Left lung (tissue), 10 donors: ENCODE results near the gene C4BPA. TPM values are rescaled to one million over a fixed set of nuclear protein-coding genes. Genes with fewer than 3 reads are reported as not detected.

ENCODE experiments used
- ATAC-seq: fragments of 200-7000 bp; cut with Tn5 transposase; one replicate; pipeline ENCODE4 v1.9.1; 2020; ENCODE audit warnings: moderate library complexity
- DNase-seq, 4 donors: peaks; one replicate each; pipeline ENCODE4 v3.0.0-alpha.2; 2013 to 2020
- H3K27ac ChIP-seq, 2 donors: fragments of 200-600 bp; sonication (generic) in 1 of 2; one replicate each; pipeline versions ENCODE4 v1.5.0 to v1.8.0; 2020 to 2021
- H3K27me3 ChIP-seq, 2 donors: fragments of 200-600 bp; sonication (generic) in 1 of 2; one replicate each; pipeline versions ENCODE4 v1.5.0 to v1.8.0; 2020 to 2021
- H3K36me3 ChIP-seq, 2 donors: fragments of 200-600 bp; sonication (generic) in 1 of 2; one replicate each; pipeline versions ENCODE4 v1.5.0 to v1.8.0; 2020 to 2021
- H3K4me1 ChIP-seq, 2 donors: fragments of 200-600 bp; one replicate each; pipeline ENCODE4 v1.8.0; 2021
- H3K4me3 ChIP-seq, 2 donors: fragments of 200-600 bp; sonication (generic) in 1 of 2; one replicate each; pipeline versions ENCODE4 v1.5.0 to v1.8.0; 2020 to 2021; ENCODE audit warnings: mild to moderate bottlenecking in 1 of 2
- H3K9me3 ChIP-seq, 2 donors: fragments of 200-600 bp; sonication (generic) in 1 of 2; one replicate each; pipeline versions ENCODE4 v1.5.0 to v1.8.0; 2020 to 2021
- intact Hi-C, 2 donors: fragments of 100-400 bp; cut with DNase I; formaldehyde crosslinking; loops; one replicate each; pipeline versions ENCODE4 v1.11.2 to v1.14.2; 2022
- polyA plus RNA-seq, 6 donors: library from polyadenylated mRNA; unstranded; fragments of 120-200 nt; gene quantifications; one replicate each; pipeline ENCODE4 v1.2.1, GENCODE V29; 2013; ENCODE audit not compliant: insufficient read length in 6 of 6
- total RNA-seq, 2 donors: library from RNA; stranded (reverse); fragmentation: NEBNext Ultra II Directional; extraction: Animal tissue kit (Norgen Biotek cat#: 25700); gene quantifications; one replicate each; pipeline ENCODE4 v1.2.1, GENCODE V29; 2021
- TF ChIP-seq, protein P1 (sequence below), 2 donors: fragments of 200-600 bp; sonication (generic) in 1 of 2; IDR thresholded peaks; one replicate each; pipeline versions ENCODE4 v1.5.0 to v1.8.0; 2021; ENCODE audit warnings: antibody characterized with exemption in 2 of 2
- donor health status: DM: no; HTN: yes; CAD: no.
- donor health status: DM: no; HTN: no; CAD: no.

Gene C4BPA
- total and polyA plus RNA-seq, 8 donors: 0.31 to 32.1 (median 0.64) TPM

DNA sequence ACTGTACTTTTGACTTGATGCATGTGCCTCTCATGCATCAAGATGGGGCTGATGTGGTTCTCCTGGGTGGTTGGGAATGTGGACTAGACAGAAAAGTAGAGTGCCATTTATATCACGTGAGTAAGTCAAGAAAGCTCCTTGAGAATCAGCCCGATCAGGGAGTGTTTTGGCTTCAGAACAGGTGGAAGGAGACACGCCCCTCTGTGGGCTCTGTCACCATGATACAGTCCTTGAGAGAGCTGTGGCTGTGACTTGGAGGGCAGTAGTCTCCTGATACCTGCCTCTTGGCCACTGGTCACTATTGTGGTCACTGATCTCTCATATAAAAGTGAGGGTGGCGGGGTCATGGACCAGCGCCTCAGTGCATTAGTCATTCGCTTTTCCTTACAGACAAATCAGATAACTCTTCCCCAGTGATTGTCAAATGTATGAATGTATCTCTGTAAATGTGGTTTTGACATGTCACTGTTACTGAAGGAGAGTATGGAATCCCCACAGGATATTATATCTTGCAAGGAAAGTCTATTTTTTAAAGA lies 24.3 kb upstream of the C4BPA start:
- TF ChIP-seq, protein P1, sequence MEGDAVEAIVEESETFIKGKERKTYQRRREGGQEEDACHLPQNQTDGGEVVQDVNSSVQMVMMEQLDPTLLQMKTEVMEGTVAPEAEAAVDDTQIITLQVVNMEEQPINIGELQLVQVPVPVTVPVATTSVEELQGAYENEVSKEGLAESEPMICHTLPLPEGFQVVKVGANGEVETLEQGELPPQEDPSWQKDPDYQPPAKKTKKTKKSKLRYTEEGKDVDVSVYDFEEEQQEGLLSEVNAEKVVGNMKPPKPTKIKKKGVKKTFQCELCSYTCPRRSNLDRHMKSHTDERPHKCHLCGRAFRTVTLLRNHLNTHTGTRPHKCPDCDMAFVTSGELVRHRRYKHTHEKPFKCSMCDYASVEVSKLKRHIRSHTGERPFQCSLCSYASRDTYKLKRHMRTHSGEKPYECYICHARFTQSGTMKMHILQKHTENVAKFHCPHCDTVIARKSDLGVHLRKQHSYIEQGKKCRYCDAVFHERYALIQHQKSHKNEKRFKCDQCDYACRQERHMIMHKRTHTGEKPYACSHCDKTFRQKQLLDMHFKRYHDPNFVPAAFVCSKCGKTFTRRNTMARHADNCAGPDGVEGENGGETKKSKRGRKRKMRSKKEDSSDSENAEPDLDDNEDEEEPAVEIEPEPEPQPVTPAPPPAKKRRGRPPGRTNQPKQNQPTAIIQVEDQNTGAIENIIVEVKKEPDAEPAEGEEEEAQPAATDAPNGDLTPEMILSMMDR (IDR thresholded peaks at IDR 0.05): no peak
- no peak for DNase-seq
- peak; percentile 41 for ATAC-seq
- no peak overlapping the region for H3K4me3 ChIP-seq
- H3K4me1 ChIP-seq: peaks cover 0 to 34% of the 10 kb centered on the region in 2 donors
- intact Hi-C loops: loop anchor here in 1 of 2 donors (10.0 kb wide), 1 partner anchor 325 kb away; no protein-coding TSS in a partner anchor
- H3K36me3 ChIP-seq: peaks cover 0 to 28% of the 10 kb centered on the region in 2 donors
- no peaks in the 10 kb centered on the region for H3K9me3 ChIP-seq
- no peak overlapping the region for H3K27ac ChIP-seq
- no peaks in the 10 kb centered on the region for H3K27me3 ChIP-seq

DNA sequence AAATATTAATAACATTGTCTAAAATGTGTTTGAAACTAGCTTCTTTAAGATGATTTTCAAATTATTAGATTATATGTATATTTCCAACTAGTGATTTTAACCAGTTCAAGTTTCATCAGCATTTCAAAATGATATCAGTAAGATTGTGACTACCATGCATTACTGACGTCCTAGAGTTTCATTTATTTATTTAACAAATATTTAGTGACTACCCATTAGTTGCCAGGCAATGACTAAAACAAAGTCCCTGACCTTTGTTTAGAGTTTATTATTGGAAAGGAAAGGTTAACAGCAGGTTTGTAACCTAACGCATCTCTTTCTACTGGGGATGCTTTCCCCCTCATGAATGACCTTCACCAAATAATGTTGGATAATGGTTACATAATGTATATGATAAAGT lies 22.9 kb upstream of the C4BPA start:
- Histone ChIP-seq H3K4me3 (no peak overlapping the region), H3K36me3 (peaks cover 0 to 28% of the 10 kb centered on the region in 2 donors), H3K4me1 (peaks cover 0 to 44% of the 10 kb centered on the region in 2 donors), H3K9me3 (no peaks in the 10 kb centered on the region), H3K27me3 (no peaks in the 10 kb centered on the region), H3K27ac (no peak overlapping the region)
- no peak for DNase-seq
- intact Hi-C loops: loop anchor here in 1 of 2 donors (10.0 kb wide), 1 partner anchor 324 kb away; no protein-coding TSS in a partner anchor
- ATAC-seq: no peak
- TF ChIP-seq, protein P1 (IDR thresholded peaks at IDR 0.05): no peak

DNA sequence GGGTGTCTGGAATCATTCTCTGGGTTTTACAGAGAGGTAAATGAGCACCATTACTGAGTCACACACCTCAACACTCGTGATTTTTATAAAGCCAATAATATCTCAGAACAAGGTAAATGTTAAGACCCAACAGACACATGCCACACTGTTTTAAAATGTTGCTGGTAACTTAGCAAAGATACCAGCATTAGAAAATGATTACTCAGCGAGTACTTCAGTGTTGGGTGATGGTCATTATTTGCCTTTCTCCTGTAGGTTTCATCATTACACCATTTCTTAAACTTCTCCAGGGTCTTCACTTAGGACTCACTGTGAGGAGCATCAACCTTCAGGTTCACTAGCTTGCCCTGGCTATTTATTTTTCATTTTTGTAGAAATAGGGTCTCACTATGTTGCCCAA lies 22.2 kb upstream of the C4BPA start:
- H3K4me3 ChIP-seq: no peak overlapping the region
- TF ChIP-seq, protein P1 (IDR thresholded peaks at IDR 0.05): no peak
- no peak overlapping the region for H3K27ac ChIP-seq
- no peaks in the 10 kb centered on the region for H3K9me3 ChIP-seq
- intact Hi-C loops: loop anchor here in 1 of 2 donors (10.0 kb wide), 1 partner anchor 323 kb away; no protein-coding TSS in a partner anchor
- H3K36me3 ChIP-seq: peaks cover 0 to 24% of the 10 kb centered on the region in 2 donors
- peaks cover 0 to 42% of the 10 kb centered on the region in 2 donors for H3K4me1 ChIP-seq
- H3K27me3 ChIP-seq: no peaks in the 10 kb centered on the region
- DNase-seq (no peak), ATAC-seq (no peak)

DNA sequence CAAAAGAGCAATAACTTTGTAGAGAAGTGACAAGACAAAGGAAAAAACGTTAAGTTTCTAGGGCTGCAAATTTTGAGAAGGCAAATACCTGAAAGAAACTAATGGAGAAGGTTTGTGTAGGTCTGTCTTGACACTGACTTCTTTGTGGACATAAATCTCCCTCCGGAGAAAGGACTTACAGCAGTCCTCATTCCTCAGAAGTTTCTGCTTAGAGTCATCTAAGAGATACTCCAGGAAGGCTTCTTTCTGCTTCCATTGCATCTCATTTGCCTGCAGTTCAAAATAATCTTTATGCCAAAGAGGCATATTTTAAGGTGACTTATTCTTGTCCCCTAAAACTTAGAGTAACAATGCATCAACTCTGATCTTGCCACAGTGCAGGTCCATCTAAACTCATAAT lies 19.8 kb upstream of the C4BPA start:
- TF ChIP-seq, protein P1 (IDR thresholded peaks at IDR 0.05): no peak
- DNase-seq (no peak), ATAC-seq (peak; percentile 10)
- no peak overlapping the region for H3K4me3 ChIP-seq
- H3K36me3 ChIP-seq: peaks cover 0 to 19% of the 10 kb centered on the region in 2 donors
- H3K9me3 ChIP-seq: no peaks in the 10 kb centered on the region
- no peak overlapping the region for H3K27ac ChIP-seq
- no peaks in the 10 kb centered on the region for H3K27me3 ChIP-seq
- intact Hi-C loops: loop anchor here in 1 of 2 donors (10.0 kb wide), 1 partner anchor 321 kb away; no protein-coding TSS in a partner anchor
- H3K4me1 ChIP-seq: peaks cover 0 to 31% of the 10 kb centered on the region in 2 donors

DNA sequence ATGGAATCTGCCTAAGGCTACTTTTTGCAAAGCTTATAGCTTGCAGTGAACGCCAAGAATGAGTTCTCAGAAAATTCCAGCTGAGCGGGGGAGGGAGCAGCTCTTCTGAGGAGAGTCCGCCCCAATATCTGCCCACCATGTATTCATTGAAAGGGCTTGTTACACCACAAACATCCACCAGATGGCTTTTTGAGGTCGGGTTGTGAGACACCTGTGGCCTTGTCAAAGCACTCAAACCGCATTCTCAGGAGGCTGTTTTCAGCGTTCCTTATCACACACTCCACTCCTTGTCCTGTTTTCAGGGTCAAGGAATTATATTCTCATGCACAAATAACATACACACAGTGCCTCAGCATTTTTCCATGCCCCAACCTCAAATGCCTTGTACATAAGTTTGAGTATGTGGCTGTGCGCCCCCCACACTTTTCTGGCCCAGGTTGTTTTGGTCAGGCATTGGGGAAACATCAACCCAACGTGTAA lies 19.3 kb upstream of the C4BPA start:
- ATAC-seq (peak; percentile 87), DNase-seq (peak in 2 of 4 donors; percentile 50 to 54)
- Histone ChIP-seq H3K4me1 (peaks cover 0 to 26% of the 10 kb centered on the region in 2 donors), H3K36me3 (peaks cover 0 to 14% of the 10 kb centered on the region in 2 donors), H3K4me3 (no peak overlapping the region), H3K27me3 (no peaks in the 10 kb centered on the region), H3K27ac (no peak overlapping the region), H3K9me3 (no peaks in the 10 kb centered on the region)
- intact Hi-C loops: loop anchor here in 1 of 2 donors (10.0 kb wide), 1 partner anchor 320 kb away; no protein-coding TSS in a partner anchor
- TF ChIP-seq, protein P1 (IDR thresholded peaks at IDR 0.05): peak; percentile 41 to 66
